ENCODE measurements around the gene SLC22A6. TPM values are rescaled to one million over a fixed set of nuclear protein-coding genes. Genes with fewer than 3 reads are reported as not detected.

The SLC22A6 gene
- total and polyA plus RNA-seq, 2 of the 13 experiments (the other 11 are each of a cell fraction or from before 2014, with no cell fraction given) = not detected

DNA sequence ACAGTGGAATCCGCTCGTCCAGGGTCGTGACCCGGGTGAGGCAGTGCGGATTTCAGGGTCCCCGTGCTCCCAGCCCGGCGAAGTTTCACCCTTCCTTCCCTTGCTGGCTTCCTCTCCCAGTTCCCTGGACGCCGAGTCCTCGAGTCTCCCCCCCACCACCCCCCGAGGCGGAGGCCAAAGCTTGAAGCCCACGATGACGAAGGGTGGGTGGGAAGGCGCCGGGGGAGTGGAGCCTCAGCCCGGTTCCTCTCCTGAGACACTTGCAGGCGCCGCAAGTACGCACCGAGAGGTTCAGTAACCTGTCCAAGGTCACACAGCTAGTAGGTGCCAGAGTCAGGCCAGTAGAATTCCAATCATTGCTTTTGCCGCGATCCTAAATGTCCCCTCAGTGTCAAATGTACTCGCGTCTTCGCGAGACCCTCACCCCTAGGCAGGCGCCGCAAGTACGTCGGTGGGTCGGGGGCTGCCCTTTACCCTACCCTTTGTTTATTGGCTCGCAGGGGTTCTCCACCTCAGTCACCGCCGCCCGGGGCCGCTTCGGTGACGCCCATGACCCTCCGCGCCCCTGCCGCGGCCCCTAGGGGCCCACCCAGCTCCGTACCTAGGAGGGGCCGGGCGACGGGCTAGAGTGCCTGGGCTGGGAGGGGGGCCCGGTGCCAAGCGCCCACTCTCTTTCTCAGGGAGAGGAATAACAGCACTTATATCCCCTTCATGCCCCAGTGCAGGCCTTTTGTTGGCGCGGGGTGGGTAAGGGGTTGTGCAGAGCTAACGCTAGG, 57.9 kb downstream of the SLC22A6 start:
- Histone ChIP-seq H3K4me3 (replicated peaks in 1 of 3; ENCODE audit: insufficient read depth in 1 of 3, low read depth in 2 of 3, low read length in 3 of 3) (no peak overlapping the region), H3K79me2 (ENCODE audit: insufficient read depth, low read length) (no peaks in the 10 kb centered on the region), H3K9ac (ENCODE audit: insufficient read depth, low read depth, low read length) (no peak overlapping the region), H3K27me3 (ENCODE audit: control insufficient read depth in 1 of 2, insufficient read depth in 2 of 2, low read length in 2 of 2) (peaks cover 3 to 31% of the 10 kb centered on the region in 2 experiments; a peak in 4 of 5 replicates), H3K36me3 (replicated peaks in 1 of 2; ENCODE audit: control insufficient read depth in 1 of 2, insufficient read depth in 2 of 2, low read length in 2 of 2) (no peaks in the 10 kb centered on the region), H4K20me1 (ENCODE audit: insufficient read depth, low read length) (no peaks in the 10 kb centered on the region), H3K27ac (ENCODE audit: extremely low read length, insufficient read depth, low read length) (no peak overlapping the region), H2AFZ (ENCODE audit: low read length) (no peak overlapping the region), H3K9me3 (ENCODE audit: low read length) (no peaks in the 10 kb centered on the region), H3K4me1 (ENCODE audit: insufficient read depth, low read length) (0 out of 2 replicates have a peak, but pooled peaks cover 4% of the 10 kb centered on the region), H3K4me2 (ENCODE audit: low read depth, low read length) (no peak overlapping the region)
- TF ChIP-seq, protein P1, sequence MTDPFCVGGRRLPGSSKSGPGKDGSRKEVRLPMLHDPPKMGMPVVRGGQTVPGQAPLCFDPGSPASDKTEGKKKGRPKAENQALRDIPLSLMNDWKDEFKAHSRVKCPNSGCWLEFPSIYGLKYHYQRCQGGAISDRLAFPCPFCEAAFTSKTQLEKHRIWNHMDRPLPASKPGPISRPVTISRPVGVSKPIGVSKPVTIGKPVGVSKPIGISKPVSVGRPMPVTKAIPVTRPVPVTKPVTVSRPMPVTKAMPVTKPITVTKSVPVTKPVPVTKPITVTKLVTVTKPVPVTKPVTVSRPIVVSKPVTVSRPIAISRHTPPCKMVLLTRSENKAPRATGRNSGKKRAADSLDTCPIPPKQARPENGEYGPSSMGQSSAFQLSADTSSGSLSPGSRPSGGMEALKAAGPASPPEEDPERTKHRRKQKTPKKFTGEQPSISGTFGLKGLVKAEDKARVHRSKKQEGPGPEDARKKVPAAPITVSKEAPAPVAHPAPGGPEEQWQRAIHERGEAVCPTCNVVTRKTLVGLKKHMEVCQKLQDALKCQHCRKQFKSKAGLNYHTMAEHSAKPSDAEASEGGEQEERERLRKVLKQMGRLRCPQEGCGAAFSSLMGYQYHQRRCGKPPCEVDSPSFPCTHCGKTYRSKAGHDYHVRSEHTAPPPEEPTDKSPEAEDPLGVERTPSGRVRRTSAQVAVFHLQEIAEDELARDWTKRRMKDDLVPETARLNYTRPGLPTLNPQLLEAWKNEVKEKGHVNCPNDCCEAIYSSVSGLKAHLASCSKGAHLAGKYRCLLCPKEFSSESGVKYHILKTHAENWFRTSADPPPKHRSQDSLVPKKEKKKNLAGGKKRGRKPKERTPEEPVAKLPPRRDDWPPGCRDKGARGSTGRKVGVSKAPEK (CRISPR knock-in tag; IDR thresholded peaks at IDR 0.05; ENCODE audit: borderline replicate concordance) = no peak
- TF ChIP-seq, protein P2, sequence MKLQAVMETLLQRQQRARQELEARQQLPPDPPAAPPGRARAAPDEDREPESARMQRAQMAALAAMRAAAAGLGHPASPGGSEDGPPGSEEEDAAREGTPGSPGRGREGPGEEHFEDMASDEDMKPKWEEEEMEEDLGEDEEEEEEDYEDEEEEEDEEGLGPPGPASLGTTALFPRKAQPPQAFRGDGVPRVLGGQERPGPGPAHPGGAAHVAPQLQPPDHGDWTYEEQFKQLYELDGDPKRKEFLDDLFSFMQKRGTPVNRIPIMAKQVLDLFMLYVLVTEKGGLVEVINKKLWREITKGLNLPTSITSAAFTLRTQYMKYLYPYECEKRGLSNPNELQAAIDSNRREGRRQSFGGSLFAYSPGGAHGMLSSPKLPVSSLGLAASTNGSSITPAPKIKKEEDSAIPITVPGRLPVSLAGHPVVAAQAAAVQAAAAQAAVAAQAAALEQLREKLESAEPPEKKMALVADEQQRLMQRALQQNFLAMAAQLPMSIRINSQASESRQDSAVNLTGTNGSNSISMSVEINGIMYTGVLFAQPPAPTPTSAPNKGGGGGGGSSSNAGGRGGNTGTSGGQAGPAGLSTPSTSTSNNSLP (IDR thresholded peaks at IDR 0.05; ENCODE audit: low read depth, low read length) = no peak
- TF ChIP-seq DMAP1 (CRISPR knock-in tag; IDR thresholded peaks at IDR 0.05) = no peak
- TF ChIP-seq ZNF768 (CRISPR knock-in tag; IDR thresholded peaks at IDR 0.05) = peak; percentile 85
- no peak for TF ChIP-seq SATB2 (CRISPR knock-in tag; IDR thresholded peaks at IDR 0.05)
- TF ChIP-seq ZNF672 (CRISPR knock-in tag; IDR thresholded peaks at IDR 0.05) = no peak
- no peak for TF ChIP-seq ELF4 (CRISPR knock-in tag; IDR thresholded peaks at IDR 0.05; ENCODE audit: borderline replicate concordance)
- ChIA-PET CTCF (ENCODE audit: low intra/inter-chr PET ratio, low total read pairs) (no interaction called here), POLR2A (no interaction called here)
- WGBS (ENCODE audit: low lambda C conversion rate) = 71% methylated on average over 36 of the region's 53 CpGs
- no TSS peak for BruUV-seq (replicated peaks)
- no peak for FAIRE-seq
- in situ Hi-C loops (cut with HindIII; ENCODE audit: extremely low pct_ligation_motif_present, low pct_unique_long_range_greater_than_20kb) (no loop called here), intact Hi-C loops (cut with micrococcal nuclease; ENCODE audit: unreplicated experiment) (no loop called here)
- DNase-seq (ENCODE audit: low spot score) = no peak
- no peak for ATAC-seq

Small RNA genes lying within 50 kb of the gene (small RNA-seq; reads per million reads assigned to genes)
- 0 reads per million in 3 experiments for gene RN7SL259P (ENCODE audit: insufficient read depth in 2 of 3, insufficient read length in 3 of 3, low read depth in 2 of 3, low replicate concordance in 1 of 3)

Other genes with a start within 250 kb of the SLC22A6 start
- 4.0 and 5.2 TPM in 2 replicates for gene ZBTB3, start 230.8 kb downstream of the SLC22A6 start, total RNA-seq (2016; rRNA removed; fragmentation: Illumina TruSeq; extraction: Trizol)
- 3.1 and 3.4 TPM in 2 replicates for gene ZBTB3, start 230.8 kb downstream of the SLC22A6 start, polyA plus RNA-seq (2011; rRNA removed)
- gene POLR2G, start 223.4 kb downstream of the SLC22A6 start, total RNA-seq (2016; rRNA removed; fragmentation: Illumina TruSeq; extraction: Trizol) = 97.6 and 116 TPM in 2 replicates
- gene POLR2G, start 223.4 kb downstream of the SLC22A6 start, polyA plus RNA-seq (2011; rRNA removed) = 85.9 and 97.1 TPM in 2 replicates
- gene TAF6L, start 213.6 kb downstream of the SLC22A6 start, total RNA-seq (2016; rRNA removed; fragmentation: Illumina TruSeq; extraction: Trizol) = 13.4 and 19.4 TPM in 2 replicates
- 12.6 and 15.3 TPM in 2 replicates for gene TAF6L, start 213.6 kb downstream of the SLC22A6 start, polyA plus RNA-seq (2011; rRNA removed)
- 11.4 and 24.8 TPM in 2 replicates for gene TMEM179B, start 197.6 kb downstream of the SLC22A6 start, total RNA-seq (2016; rRNA removed; fragmentation: Illumina TruSeq; extraction: Trizol)
- 25.7 and 31.5 TPM in 2 replicates for gene TMEM179B, start 197.6 kb downstream of the SLC22A6 start, polyA plus RNA-seq (2011; rRNA removed)
- gene TMEM223, start 193.0 kb downstream of the SLC22A6 start, total RNA-seq (2016; rRNA removed; fragmentation: Illumina TruSeq; extraction: Trizol) = 18.0 and 24.9 TPM in 2 replicates
- gene TMEM223, start 193.0 kb downstream of the SLC22A6 start, polyA plus RNA-seq (2011; rRNA removed) = 19.5 TPM in 2 replicates
- 26.2 and 30.9 TPM in 2 replicates for gene NXF1, start 179.5 kb downstream of the SLC22A6 start, total RNA-seq (2016; rRNA removed; fragmentation: Illumina TruSeq; extraction: Trizol)
- 30.4 and 39.7 TPM in 2 replicates for gene NXF1, start 179.5 kb downstream of the SLC22A6 start, polyA plus RNA-seq (2011; rRNA removed)
- gene STX5, start 152.9 kb downstream of the SLC22A6 start, total RNA-seq (2016; rRNA removed; fragmentation: Illumina TruSeq; extraction: Trizol) = 26.9 and 29.2 TPM in 2 replicates
- 30.0 and 36.6 TPM in 2 replicates for gene STX5, start 152.9 kb downstream of the SLC22A6 start, polyA plus RNA-seq (2011; rRNA removed)
- gene TEX54, start 152.1 kb downstream of the SLC22A6 start, total RNA-seq (2016; rRNA removed; fragmentation: Illumina TruSeq; extraction: Trizol) = not detected in 2 replicates
- not detected in 2 replicates for gene TEX54, start 152.1 kb downstream of the SLC22A6 start, polyA plus RNA-seq (2011; rRNA removed)
- 68.4 and 83.3 TPM in 2 replicates for gene WDR74, start 145.4 kb downstream of the SLC22A6 start, total RNA-seq (2016; rRNA removed; fragmentation: Illumina TruSeq; extraction: Trizol)
- 77.0 and 84.6 TPM in 2 replicates for gene WDR74, start 145.4 kb downstream of the SLC22A6 start, polyA plus RNA-seq (2011; rRNA removed)
- gene SLC3A2, start 104.1 kb downstream of the SLC22A6 start, total RNA-seq (2016; rRNA removed; fragmentation: Illumina TruSeq; extraction: Trizol) = 94.8 and 213 TPM in 2 replicates
- 225 and 226 TPM in 2 replicates for gene SLC3A2, start 104.1 kb downstream of the SLC22A6 start, polyA plus RNA-seq (2011; rRNA removed)
- gene CHRM1, start 63.6 kb downstream of the SLC22A6 start, total RNA-seq (2016; rRNA removed; fragmentation: Illumina TruSeq; extraction: Trizol) = not detected in 2 replicates
- gene CHRM1, start 63.6 kb downstream of the SLC22A6 start, polyA plus RNA-seq (2011; rRNA removed) = not detected in 2 replicates
- gene SLC22A8, start 30.9 kb upstream of the SLC22A6 start, total RNA-seq (2016; rRNA removed; fragmentation: Illumina TruSeq; extraction: Trizol) = 0.04 TPM in 1 of 2 replicates, not detected in the other
- 0.05 and 0.33 TPM in 2 replicates for gene SLC22A8, start 30.9 kb upstream of the SLC22A6 start, polyA plus RNA-seq (2011; rRNA removed)
- gene SLC22A24, start 159.3 kb upstream of the SLC22A6 start, total RNA-seq (2016; rRNA removed; fragmentation: Illumina TruSeq; extraction: Trizol) = not detected in 2 replicates
- gene SLC22A24, start 159.3 kb upstream of the SLC22A6 start, polyA plus RNA-seq (2011; rRNA removed) = not detected in 2 replicates

Data from HepG2 (cell line).